ENCODE results near the gene BTBD17.

Gene BTBD17

GRCh38 chr17:74389937-74390679 lies 28.4 kb upstream of the BTBD17 start:
- Histone ChIP-seq H3K9me3 (no peaks in the 10 kb centered on the region), H3K27me3 (no peaks in the 10 kb centered on the region), H3K36me3 (no peaks in the 10 kb centered on the region), H3K4me3 (no peak overlapping the region), H3K4me1 (peaks cover 0 to 7% (median 3%) of the 10 kb centered on the region in 4 donors), H3K27ac (no peak overlapping the region)
- no peak for DNase-seq
- no peak for TF ChIP-seq CTCF (IDR thresholded peaks at IDR 0.05)
- intact Hi-C loops (cut with DNase I; ENCODE audit: low total_unique reads): no loop called here

GRCh38 chr17:74389084-74389753 lies 27.6 kb upstream of the BTBD17 start:
- H3K4me1 ChIP-seq: peaks cover 0 to 7% (median 3%) of the 10 kb centered on the region in 4 donors
- no peak for DNase-seq
- no peak overlapping the region for H3K4me3 ChIP-seq
- H3K36me3 ChIP-seq: no peaks in the 10 kb centered on the region
- H3K27me3 ChIP-seq: no peaks in the 10 kb centered on the region
- TF ChIP-seq CTCF (IDR thresholded peaks at IDR 0.05): no peak
- no peaks in the 10 kb centered on the region for H3K9me3 ChIP-seq
- H3K27ac ChIP-seq: no peak overlapping the region
- intact Hi-C loops (cut with DNase I; ENCODE audit: low total_unique reads): no loop called here

GRCh38 chr17:74387365-74388218 lies 25.9 kb upstream of the BTBD17 start:
- Histone ChIP-seq H3K36me3 (no peaks in the 10 kb centered on the region), H3K27ac (no peak overlapping the region), H3K4me3 (no peak overlapping the region), H3K9me3 (no peaks in the 10 kb centered on the region), H3K27me3 (no peaks in the 10 kb centered on the region), H3K4me1 (peaks cover 0 to 7% (median 3%) of the 10 kb centered on the region in 4 donors)
- TF ChIP-seq CTCF (IDR thresholded peaks at IDR 0.05): no peak
- intact Hi-C loops (cut with DNase I; ENCODE audit: low total_unique reads): no loop called here
- no peak for DNase-seq

GRCh38 chr17:74386386-74386785 lies 24.7 kb upstream of the BTBD17 start:
- no peaks in the 10 kb centered on the region for H3K9me3 ChIP-seq
- H3K4me3 ChIP-seq: no peak overlapping the region
- H3K27ac ChIP-seq: no peak overlapping the region
- H3K27me3 ChIP-seq: no peaks in the 10 kb centered on the region
- intact Hi-C loops (cut with DNase I; ENCODE audit: low total_unique reads): no loop called here
- peak in 1 of 2 donors; percentile 40 for DNase-seq
- H3K4me1 ChIP-seq: peaks cover 0 to 7% (median 3%) of the 10 kb centered on the region in 4 donors
- H3K36me3 ChIP-seq: no peaks in the 10 kb centered on the region
- no peak for TF ChIP-seq CTCF (IDR thresholded peaks at IDR 0.05)

- H3K36me3 ChIP-seq: no peaks in the 10 kb centered on the region
Observed at GRCh38 chr17:74385201-74385600, 23.5 kb upstream of the BTBD17 start.

More at GRCh38 chr17:74385201-74385600, 23.5 kb upstream of the BTBD17 start:
- no peak for DNase-seq
- no peak overlapping the region for H3K27ac ChIP-seq
- H3K4me1 ChIP-seq: peaks cover 0 to 17% (median 14%) of the 10 kb centered on the region in 4 donors
- H3K27me3 ChIP-seq: no peaks in the 10 kb centered on the region
- intact Hi-C loops (cut with DNase I; ENCODE audit: low total_unique reads): no loop called here
- no peak for TF ChIP-seq CTCF (IDR thresholded peaks at IDR 0.05)
- H3K9me3 ChIP-seq: no peaks in the 10 kb centered on the region
- no peak overlapping the region for H3K4me3 ChIP-seq

Data from tibial artery (tissue), 4 donors.